ENCODE data around the gene CLSTN1. TPM values are rescaled to one million over a fixed set of nuclear protein-coding genes. Genes with fewer than 3 reads are reported as not detected.

The CLSTN1 gene
- total RNA-seq, 1 donor from 2014 or later: 72.3 TPM

- ATAC-seq (no peak), DNase-seq (no peak)
- TF ChIP-seq CTCF (IDR thresholded peaks at IDR 0.05): no peak
- Histone ChIP-seq H3K9me3 (no peaks in the 10 kb centered on the region), H3K4me1 (no peaks in the 10 kb centered on the region), H3K27me3 (ENCODE audit: low read depth) (no peaks in the 10 kb centered on the region), H3K4me3 (no peak overlapping the region), H3K27ac (no peak overlapping the region), H3K36me3 (peaks cover 39% of the 10 kb centered on the region)
- intact Hi-C loops (cut with DNase I): no loop called here
Measured at GRCh38 chr1:9850442-9851162, 26.8 kb upstream of the CLSTN1 start.

GRCh38 chr1:9849691-9850441 is 26.1 kb upstream of the CLSTN1 start:
- DNase-seq (no peak), ATAC-seq (no peak)
- TF ChIP-seq CTCF (IDR thresholded peaks at IDR 0.05): no peak
- Histone ChIP-seq H3K4me1 (no peaks in the 10 kb centered on the region), H3K27me3 (ENCODE audit: low read depth) (no peaks in the 10 kb centered on the region), H3K27ac (no peak overlapping the region), H3K36me3 (peaks cover 37% of the 10 kb centered on the region), H3K4me3 (no peak overlapping the region), H3K9me3 (no peaks in the 10 kb centered on the region)
- intact Hi-C loops (cut with DNase I): no loop called here

DNA sequence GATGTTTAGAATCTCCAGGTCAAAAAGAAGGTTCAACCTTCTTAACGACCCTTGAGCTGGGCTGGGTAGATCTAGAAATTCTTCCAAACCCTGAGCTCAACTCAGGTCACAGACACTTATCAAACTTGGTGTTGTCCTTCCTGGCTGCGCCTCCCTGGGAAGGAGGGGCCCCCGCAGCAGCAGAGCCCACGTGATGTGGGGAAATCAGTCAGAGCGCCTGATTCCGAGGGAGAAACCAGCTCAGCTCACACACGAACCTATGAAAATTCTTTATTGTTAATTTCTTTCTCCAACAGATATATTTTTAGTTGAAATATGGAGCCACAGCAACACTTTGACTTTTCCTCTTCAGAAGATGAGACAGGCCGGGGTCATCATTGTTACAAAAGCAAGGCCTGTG is 24.3 kb upstream of the CLSTN1 start:
- intact Hi-C loops (cut with DNase I): no loop called here
- Histone ChIP-seq H3K4me3 (no peak overlapping the region), H3K9me3 (no peaks in the 10 kb centered on the region), H3K4me1 (peaks cover 7% of the 10 kb centered on the region), H3K36me3 (peaks cover 33% of the 10 kb centered on the region), H3K27me3 (ENCODE audit: low read depth) (no peaks in the 10 kb centered on the region), H3K27ac (no peak overlapping the region)
- DNase-seq: no peak
- ATAC-seq: peak in 1 of 2 donors; percentile 18
- TF ChIP-seq CTCF (IDR thresholded peaks at IDR 0.05): no peak

DNA sequence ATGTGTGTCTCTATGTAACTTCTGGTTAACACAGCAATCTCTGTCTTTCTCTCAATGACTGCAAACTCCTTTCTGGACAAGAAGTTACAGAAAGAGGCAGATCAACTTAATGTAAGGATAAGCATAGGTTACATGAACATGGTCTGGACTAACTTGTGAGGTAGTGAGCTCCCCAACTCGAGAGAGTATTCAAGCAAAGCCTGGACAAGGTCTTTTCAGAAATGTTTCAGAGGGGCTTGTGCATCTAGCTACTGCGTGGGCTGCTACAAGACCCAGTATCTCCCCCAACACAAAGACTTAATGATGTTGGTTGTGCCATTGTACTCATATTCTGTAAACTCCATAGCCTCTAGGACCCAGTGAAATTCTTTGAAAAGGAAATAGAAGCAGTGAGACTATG is 23.5 kb upstream of the CLSTN1 start:
- DNase-seq (no peak), ATAC-seq (no peak)
- H3K27me3 ChIP-seq (ENCODE audit: low read depth): no peaks in the 10 kb centered on the region
- no peaks in the 10 kb centered on the region for H3K9me3 ChIP-seq
- intact Hi-C loops (cut with DNase I): no loop called here
- no peak overlapping the region for H3K4me3 ChIP-seq
- H3K4me1 ChIP-seq: peaks cover 7% of the 10 kb centered on the region
- no peak overlapping the region for H3K27ac ChIP-seq
- TF ChIP-seq CTCF (IDR thresholded peaks at IDR 0.05): no peak
- H3K36me3 ChIP-seq: peaks cover 28% of the 10 kb centered on the region

GRCh38 chr1:9846611-9847171 is 22.9 kb upstream of the CLSTN1 start:
- Histone ChIP-seq H3K36me3 (peaks cover 28% of the 10 kb centered on the region), H3K4me1 (peaks cover 7% of the 10 kb centered on the region), H3K27ac (no peak overlapping the region), H3K4me3 (no peak overlapping the region), H3K27me3 (ENCODE audit: low read depth) (no peaks in the 10 kb centered on the region), H3K9me3 (no peaks in the 10 kb centered on the region)
- intact Hi-C loops (cut with DNase I): no loop called here
- DNase-seq (no peak), ATAC-seq (no peak)
- no peak for TF ChIP-seq CTCF (IDR thresholded peaks at IDR 0.05)

Data from lower lobe of right lung (tissue), 2 donors.